ENCODE data around the gene DIS3. TPM values are rescaled to one million over a fixed set of nuclear protein-coding genes. Genes with fewer than 3 reads are reported as not detected.
A peak's percentile ranks its signal among the peaks of the same experiment; 100 is the strongest.

The DIS3 gene
- total RNA-seq, 2 experiments from 2014 or later: 47.9 to 51.7 TPM

DNA sequence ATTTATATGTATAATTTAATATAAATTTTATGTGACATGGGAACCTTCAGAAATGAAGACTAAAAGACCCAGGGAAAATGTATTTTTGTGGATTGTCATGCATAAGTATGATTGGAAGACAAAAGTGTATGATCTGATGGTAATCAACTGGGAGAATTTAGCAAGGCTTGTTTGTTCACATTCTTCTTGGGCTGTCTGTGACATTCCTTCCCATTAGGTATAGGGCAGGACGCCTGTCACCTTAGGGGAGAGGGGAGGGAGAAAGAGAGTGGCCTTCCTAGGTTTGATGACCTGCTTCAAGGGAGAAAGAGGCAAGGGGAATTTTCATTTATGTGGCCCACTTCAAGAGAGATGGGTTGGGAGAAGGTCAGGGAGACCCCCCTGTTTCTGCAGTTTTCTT lies 22.6 kb upstream of the DIS3 start:
- Histone ChIP-seq H3K36me3 (ENCODE audit: insufficient read depth, low read length) (peaks cover 20% of the 10 kb centered on the region), H3K27me3 (ENCODE audit: control insufficient read depth in 1 of 2, insufficient read depth in 2 of 2, low read length in 2 of 2) (no peaks in the 10 kb centered on the region), H3K4me3 (ENCODE audit: low read length) (no peak overlapping the region), H3K9me3 (ENCODE audit: control insufficient read depth in 1 of 2, insufficient read depth in 1 of 2, low read length in 2 of 2) (no peaks in the 10 kb centered on the region), H3K4me1 (ENCODE audit: insufficient read depth, low read length) (no peaks in the 10 kb centered on the region), H3K27ac (ENCODE audit: low read depth in 1 of 2, low read length in 2 of 2) (no peak overlapping the region)
- DNase-seq (no peak), ATAC-seq (ENCODE audit: poor library complexity) (no peak)
- ChIA-PET CTCF (no interaction called here), POLR2A (no interaction called here)
- intact Hi-C loops (cut with DNase I, micrococcal nuclease): no loop called here
- H3K27ac Mint-ChIP-seq: peak overlapping the region; percentile 54
- H3K4me1 Mint-ChIP-seq (ENCODE audit: low read depth): peaks cover 5% of the 10 kb centered on the region
- H3K9me3 Mint-ChIP-seq: no peaks in the 10 kb centered on the region
- no peak overlapping the region for H3K4me3 Mint-ChIP-seq
- H3K27me3 Mint-ChIP-seq: no peaks in the 10 kb centered on the region
- peaks cover 66% of the 10 kb centered on the region for H3K36me3 Mint-ChIP-seq (ENCODE audit: low read depth)
- TF ChIP-seq, protein P1, sequence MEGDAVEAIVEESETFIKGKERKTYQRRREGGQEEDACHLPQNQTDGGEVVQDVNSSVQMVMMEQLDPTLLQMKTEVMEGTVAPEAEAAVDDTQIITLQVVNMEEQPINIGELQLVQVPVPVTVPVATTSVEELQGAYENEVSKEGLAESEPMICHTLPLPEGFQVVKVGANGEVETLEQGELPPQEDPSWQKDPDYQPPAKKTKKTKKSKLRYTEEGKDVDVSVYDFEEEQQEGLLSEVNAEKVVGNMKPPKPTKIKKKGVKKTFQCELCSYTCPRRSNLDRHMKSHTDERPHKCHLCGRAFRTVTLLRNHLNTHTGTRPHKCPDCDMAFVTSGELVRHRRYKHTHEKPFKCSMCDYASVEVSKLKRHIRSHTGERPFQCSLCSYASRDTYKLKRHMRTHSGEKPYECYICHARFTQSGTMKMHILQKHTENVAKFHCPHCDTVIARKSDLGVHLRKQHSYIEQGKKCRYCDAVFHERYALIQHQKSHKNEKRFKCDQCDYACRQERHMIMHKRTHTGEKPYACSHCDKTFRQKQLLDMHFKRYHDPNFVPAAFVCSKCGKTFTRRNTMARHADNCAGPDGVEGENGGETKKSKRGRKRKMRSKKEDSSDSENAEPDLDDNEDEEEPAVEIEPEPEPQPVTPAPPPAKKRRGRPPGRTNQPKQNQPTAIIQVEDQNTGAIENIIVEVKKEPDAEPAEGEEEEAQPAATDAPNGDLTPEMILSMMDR (IDR thresholded peaks at IDR 0.05): no peak

DNA sequence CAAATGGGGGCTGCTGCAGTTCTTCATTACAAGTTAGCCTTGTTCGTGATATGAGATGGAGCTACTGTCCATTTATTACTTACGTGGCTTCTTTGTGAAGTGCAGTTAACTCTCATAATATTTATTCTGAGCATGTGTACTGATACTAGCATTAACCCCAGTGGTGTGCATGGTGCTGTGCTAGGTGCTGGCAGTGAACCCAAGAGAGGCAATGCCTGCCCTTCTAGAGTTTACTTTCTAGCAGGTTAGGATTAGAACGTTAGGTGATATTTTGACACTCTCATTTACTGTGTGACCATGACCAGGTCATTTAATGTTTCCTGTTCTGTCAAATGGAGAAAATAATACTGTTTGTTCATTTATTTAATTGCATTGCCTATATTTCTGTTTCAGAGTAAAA lies 17.1 kb upstream of the DIS3 start:
- TF ChIP-seq, protein P1 (IDR thresholded peaks at IDR 0.05): no peak
- H3K4me3 Mint-ChIP-seq: no peak overlapping the region
- no peak for DNase-seq
- Histone ChIP-seq H3K27ac (ENCODE audit: low read depth in 1 of 2, low read length in 2 of 2) (no peak overlapping the region), H3K36me3 (ENCODE audit: insufficient read depth, low read length) (peaks cover 55% of the 10 kb centered on the region), H3K4me1 (ENCODE audit: insufficient read depth, low read length) (no peaks in the 10 kb centered on the region), H3K27me3 (ENCODE audit: control insufficient read depth in 1 of 2, insufficient read depth in 2 of 2, low read length in 2 of 2) (no peaks in the 10 kb centered on the region), H3K9me3 (ENCODE audit: control insufficient read depth in 1 of 2, insufficient read depth in 1 of 2, low read length in 2 of 2) (no peaks in the 10 kb centered on the region), H3K4me3 (ENCODE audit: low read length) (no peak overlapping the region)
- intact Hi-C loops (cut with DNase I, micrococcal nuclease): no loop called here
- peaks cover 77% of the 10 kb centered on the region for H3K36me3 Mint-ChIP-seq (ENCODE audit: low read depth)
- no peak overlapping the region for H3K27ac Mint-ChIP-seq
- CTCF ChIA-PET: no interaction called here
- POLR2A ChIA-PET: no interaction called here
- ATAC-seq (ENCODE audit: poor library complexity): no peak
- peaks cover 15% of the 10 kb centered on the region for H3K4me1 Mint-ChIP-seq (ENCODE audit: low read depth)
- no peaks in the 10 kb centered on the region for H3K27me3 Mint-ChIP-seq
- H3K9me3 Mint-ChIP-seq: no peaks in the 10 kb centered on the region

DNA sequence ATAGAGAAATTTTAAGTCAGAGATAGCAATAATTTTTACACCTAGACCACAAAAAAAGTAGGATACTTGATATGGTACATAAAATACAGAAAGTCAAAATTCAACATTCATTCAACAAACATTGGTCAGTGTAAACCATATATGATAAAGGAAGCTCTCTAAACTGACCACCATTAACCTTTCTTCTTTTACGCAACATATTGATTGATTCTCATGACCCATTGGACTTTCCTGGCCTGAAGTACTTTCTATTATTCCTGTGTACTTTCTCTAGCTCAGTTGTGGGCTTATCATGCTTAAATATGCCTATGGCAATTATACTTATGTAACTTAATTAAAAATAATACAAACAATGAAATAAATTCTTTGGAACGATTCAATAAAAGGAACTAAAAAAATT lies 10.9 kb upstream of the DIS3 start:
- Mint-ChIP-seq H3K4me1 (ENCODE audit: low read depth) (peaks cover 28% of the 10 kb centered on the region), H3K9me3 (no peaks in the 10 kb centered on the region), H3K27me3 (no peaks in the 10 kb centered on the region), H3K36me3 (ENCODE audit: low read depth) (peaks cover 81% of the 10 kb centered on the region), H3K27ac (no peak overlapping the region), H3K4me3 (no peak overlapping the region)
- TF ChIP-seq, protein P1 (IDR thresholded peaks at IDR 0.05): no peak
- peaks cover 0 to 3% of the 10 kb centered on the region in 2 experiments for H3K9me3 ChIP-seq (ENCODE audit: control insufficient read depth in 1 of 2, insufficient read depth in 1 of 2, low read length in 2 of 2)
- intact Hi-C loops (cut with DNase I, micrococcal nuclease): no loop called here
- CTCF ChIA-PET: interaction anchor here (1.2 kb wide), 1 partner anchor 47 kb away, joined by 3 read pairs; no protein-coding TSS in a partner anchor
- H3K4me1 ChIP-seq (ENCODE audit: insufficient read depth, low read length): no peaks in the 10 kb centered on the region
- no peaks in the 10 kb centered on the region for H3K27me3 ChIP-seq (ENCODE audit: control insufficient read depth in 1 of 2, insufficient read depth in 2 of 2, low read length in 2 of 2)
- ATAC-seq (ENCODE audit: poor library complexity) (no peak), DNase-seq (no peak)
- no peak overlapping the region for H3K4me3 ChIP-seq (ENCODE audit: low read length)
- peaks cover 48% of the 10 kb centered on the region for H3K36me3 ChIP-seq (ENCODE audit: insufficient read depth, low read length)
- POLR2A ChIA-PET: interaction anchor here (0.7 kb wide), 1 partner anchor 1537 kb away, joined by 4 read pairs; no protein-coding TSS in a partner anchor
- H3K27ac ChIP-seq (ENCODE audit: low read depth in 1 of 2, low read length in 2 of 2): no peak overlapping the region

Measured in CD4-positive, alpha-beta T cell (primary cell).